HG02938 (cell line): ENCODE data around the gene NUMA1.

Source experiments
- ATAC-seq: cut with Tn5 transposase; IDR thresholded peaks from one replicate; pipeline ENCODE4 v1.9.1; 2021; ENCODE audit warnings: mild to moderate bottlenecking, moderate library complexity; ENCODE audit not compliant: unreplicated experiment

NUMA1 gene

DNA sequence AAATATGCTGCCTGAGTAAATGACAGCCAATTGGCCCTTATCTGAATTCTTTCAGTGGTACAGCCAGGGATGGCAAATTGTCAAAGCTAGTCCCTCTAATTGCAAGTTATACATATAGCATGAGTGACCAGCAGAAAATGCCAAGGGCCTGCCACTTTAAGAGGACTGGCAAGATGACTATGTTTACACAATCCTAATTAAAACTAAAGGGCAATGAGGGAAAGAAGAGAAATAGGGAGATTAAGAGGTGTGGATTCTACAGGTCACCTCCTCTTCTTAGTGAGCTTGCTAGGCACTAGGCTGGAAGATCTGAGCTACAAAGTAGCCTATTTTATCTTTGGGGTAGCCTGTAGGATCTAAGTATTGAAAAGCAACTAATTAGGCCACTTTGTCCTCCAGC is 13.5 kb downstream of the NUMA1 start:
- no peak for ATAC-seq

DNA sequence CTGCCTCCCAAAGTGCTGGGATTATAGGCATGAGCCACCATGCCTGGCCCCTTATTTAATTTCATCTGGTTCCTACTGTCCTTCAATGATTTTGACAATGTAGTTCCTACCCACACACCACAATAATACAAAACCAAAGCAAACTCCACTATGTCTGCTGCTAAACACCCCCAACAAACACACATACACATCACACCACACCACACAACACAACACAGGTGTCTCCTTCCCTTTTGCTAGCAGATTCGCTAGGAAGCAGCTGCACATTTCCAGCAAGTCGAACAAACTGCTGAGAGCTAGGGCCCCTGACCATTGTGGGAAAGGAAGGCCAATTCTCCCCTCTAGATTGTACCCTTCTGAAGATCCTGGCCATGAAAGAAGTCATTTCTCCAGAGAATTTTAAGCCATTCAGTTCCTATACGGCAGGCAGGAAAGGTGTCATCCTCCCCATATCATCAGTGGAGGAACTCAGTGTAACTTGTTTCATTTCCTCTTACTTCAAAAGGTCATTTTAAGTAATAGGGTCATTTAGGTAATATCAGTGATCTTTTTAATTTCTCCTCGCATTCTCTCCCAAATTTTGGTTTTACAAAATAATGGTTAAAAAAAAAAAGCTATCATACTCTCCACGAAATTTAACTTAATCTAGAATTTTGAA is 18.5 kb downstream of the NUMA1 start:
- no peak for ATAC-seq

DNA sequence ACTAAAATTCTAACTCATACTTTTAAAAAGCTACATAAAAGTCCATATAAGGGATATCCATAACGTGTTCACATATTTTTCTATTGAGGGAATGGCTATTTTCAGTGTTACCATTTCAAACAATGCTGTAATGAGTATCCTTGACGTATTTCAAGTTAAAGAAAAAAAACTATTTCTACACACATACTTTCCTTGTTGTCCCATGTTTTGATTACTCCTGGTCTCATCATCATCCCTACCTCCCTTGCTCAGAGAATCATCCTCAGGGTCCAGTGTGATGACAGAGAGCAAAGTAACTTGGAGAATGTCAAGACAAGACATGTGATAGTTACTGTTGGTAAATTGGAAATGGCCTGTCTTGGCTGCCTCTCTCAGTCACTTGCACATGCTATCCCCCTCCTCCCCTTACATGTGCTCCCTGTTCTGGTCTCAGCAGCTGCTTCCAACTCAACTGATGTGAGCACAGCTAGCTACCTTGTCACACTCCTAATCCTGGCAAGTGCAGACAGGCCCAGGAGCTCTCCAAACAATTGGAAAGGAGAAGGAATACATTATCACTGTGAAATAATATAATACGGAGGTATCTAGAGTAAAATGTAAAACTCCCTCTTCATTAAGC is 21.8 kb downstream of the NUMA1 start:
- ATAC-seq, result no peak

DNA sequence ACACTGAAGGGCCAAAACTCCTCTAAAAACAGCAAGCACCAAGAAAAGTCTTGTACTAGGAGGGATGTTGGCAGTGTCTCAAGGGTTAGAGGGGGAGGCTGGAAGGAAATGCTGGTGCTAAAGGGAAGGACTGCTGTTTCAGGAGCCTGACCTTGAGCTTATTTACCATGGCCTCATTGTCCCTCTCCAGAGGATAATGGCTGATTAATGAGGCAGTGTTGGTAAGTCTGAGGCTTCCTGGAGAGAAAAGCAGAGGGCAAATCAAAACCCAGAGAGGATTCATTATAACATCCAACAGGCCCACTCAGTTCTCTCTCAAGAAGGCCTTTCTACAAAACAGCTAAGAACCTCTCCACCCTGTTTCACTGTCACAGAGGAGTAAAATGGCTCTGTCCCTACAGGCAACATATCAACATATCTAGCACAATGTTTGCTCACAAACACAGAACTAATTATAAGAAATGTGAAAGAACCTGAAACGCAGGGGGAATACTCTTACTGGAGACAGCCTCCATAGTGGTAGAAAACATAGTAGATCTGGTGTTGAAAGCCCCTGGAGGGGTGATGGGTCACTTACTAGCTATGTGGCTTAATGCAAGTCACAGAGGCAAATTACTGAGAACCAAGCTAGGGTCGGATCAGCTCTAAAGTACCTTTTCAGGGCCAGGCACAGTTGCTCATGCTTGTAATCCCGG is 31.4 kb downstream of the NUMA1 start:
- ATAC-seq, result no peak

DNA sequence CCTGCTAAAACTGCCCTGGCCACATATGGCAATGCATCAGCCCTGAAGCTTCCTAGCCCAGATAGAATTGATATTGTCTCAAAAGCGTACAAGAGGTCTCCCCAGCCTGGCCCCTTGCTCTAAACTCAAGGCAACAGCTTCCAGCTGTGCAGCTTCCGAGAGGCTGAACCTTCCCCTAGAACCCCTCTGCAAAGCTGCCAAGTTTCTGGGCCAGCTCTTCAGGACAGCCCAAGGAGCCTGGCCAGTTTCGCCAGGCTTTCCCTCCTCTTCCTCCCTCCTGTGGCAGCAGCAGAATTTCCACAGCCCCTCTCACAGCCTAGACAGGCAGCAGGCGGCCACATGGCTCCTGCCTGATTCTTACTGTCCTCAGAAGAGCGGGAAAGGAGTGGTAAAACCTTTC is 34.5 kb downstream of the NUMA1 start:
- ATAC-seq, result no peak

DNA sequence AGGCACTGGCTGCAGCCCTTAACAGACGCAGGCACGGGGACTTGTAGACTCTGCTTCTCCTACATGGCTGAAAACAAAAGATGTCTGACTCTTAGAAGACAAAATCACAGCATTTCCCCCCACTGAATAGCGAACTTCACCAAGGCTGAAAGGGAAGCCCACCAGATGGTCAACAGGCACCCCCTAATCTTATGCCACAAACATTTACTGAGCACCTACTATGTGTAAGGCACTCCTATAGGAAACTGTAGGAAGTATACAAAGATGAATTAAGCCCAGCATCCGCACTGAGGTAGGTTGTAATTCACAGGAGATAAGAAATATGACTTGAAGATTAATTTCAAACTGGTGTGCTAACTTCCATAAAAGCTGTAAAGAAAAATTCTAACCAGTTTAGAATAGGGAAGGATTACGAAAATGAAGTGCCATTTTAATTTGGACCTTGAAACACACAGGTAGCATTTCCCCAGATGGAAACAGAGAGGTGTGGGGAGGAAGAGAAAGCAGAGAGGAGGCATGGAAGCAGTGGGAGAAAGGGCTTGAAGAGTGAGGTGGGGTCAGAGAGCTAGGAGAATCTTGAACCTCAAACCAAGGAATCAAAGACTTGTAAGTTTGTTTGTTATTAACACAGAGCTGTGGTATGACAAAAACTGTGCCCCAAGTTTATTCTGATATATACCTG is 38.1 kb downstream of the NUMA1 start:
- no peak for ATAC-seq

DNA sequence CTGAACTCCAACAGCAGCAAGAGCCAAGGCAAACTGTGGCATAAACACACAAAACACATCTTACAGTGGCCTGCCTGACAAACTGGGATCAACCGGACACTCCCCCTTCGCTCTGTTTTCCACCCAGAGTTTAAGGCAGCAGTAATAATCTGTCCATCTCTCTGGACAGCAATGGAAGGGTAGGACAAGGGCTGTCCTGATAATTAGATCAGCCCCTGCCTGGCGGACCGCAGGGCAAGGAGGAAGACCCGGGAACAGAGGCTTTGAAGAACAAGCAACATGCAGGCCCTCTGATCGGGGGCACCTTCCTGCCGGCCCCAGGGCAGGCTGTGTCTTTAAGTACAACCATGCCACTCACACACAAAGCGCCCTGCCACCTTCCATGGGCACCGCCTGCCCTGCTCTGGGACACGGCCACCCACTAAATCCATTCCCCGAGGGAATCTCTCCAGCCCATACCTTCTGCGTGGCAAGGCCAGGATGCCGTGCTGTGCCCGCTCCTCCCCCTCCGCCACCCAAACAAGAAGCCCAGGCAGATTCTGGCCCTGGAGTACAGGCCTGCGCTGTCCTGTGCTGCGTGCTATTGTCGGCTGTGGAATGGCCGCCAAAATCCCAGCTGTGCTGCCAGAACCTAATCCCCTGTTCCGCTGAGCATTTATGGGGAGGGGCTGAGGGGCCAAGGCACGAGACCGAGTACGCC is 38.8 kb downstream of the NUMA1 start:
- no peak for ATAC-seq

DNA sequence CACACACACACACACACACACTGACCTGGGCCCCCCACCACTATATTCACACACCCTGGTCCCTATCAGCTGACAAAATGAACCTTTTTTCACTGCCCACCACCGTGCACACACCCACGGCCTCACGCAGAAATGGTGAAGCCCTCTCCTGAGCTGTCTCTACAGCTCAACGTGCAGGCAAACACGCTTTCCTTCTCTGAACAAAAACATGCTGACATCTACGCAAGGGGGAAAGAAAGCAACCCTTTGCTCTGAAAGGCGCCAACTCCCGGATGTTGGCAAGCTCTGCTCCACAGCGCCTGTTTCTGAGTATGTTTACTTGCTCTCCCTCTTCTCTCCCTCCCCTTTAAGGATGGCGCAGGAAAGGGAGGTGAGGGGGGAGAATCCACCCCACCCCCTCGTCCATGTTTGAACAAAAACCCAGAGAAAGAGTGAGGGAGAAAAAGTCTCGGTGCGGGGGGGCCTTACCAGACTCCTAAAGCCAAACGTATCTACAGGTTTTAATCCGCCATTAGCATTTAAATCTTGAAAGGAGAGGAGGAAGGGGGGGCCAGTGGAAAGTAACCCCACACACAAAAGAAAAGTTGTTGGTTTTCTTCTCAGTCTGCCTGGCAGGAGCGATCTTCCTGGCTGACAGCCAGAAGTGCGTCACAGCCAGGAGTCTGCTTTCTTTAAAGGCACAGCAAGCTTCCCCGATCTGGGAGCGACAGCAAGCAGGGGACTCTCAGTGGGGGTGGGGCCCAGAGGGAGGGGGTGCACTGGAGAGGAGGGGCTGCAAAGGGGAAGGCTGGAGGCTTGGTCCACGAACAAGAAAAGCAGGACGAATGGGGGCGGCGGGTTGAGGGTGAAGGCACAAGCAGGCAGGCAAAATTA is 39.6 kb downstream of the NUMA1 start:
- ATAC-seq, result no peak

DNA sequence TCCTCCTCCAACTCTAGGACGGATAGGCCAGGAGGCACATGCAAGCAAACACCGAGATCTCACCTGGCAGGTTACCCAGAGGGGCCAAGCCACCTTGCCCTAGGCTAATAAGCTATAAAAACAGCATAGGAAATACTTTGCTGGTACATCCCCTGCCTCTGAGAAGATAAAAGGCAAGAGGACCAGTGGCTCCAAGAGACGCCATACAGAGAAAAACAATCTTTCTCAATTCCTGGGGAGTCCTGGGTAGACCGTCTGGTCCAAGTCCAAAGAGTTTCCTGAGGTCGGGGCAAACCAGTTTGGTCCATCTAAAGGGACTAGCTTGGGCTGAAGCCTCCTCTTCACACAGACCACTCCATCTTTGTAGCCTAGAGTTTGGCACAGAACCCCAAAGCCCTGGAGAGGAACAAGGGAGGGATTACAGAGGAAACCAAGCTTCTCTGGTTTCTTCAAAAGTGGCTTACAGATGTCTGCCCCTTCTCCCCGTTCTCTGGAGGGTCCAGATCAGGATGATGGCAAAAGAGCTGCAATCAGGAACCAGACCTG is 40.4 kb downstream of the NUMA1 start:
- no peak for ATAC-seq

DNA sequence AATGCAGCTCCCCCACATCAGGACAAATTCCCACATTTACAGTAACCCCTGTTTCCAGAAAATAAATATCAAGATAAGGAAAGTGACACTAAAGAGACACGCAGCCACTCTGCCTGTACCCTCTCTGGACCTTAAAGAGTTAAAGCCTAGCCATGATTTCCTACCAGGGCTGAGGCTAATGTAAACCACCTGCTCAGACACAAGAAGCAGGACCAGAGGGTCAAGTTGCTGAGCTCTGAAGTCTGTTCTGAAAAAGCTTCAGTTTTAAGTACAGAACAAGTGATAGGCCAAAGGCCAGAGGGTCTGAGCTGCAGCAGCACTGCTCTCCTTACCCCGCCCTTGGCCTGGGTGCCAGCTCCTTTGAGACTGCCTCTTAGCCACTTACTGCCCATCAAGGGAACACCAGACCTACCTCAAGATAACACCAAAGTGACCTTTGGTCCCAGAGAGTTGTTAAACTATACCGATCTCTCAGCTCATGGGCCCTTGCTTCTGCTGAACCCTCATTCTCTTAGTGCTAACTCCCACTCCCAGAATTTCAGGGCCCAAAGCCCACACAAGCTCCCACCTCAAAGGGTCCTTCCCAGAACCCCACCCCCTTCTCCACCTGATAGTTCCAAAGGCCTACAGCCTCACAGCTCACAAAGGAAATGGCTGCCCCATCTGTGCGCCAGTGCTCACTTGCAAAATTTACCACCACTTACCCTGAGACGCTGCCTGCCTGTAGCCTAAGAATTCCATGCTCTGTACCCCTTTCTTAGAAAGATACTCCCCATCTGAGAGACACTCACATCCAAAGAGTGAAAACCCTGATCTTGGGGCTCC is 41.1 kb downstream of the NUMA1 start:
- no peak for ATAC-seq

DNA sequence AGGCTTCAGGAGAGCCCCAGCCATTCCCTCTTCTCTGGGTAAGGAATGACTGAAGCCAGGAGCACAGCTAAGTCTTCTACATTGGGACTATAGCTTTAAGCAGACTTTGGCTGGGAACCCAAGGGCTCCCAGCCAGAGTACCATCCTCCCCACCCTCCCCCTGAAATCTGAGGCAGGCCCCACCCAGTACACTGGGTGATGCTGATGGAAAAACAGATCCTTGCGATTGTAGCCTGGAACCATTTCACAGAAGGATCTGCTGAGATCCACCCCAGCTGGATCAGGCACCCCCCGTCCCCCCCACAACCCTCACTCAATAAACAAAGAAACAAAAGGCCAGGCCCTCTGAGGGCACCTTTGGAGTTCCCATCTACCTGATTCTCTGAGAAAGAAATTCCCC is 41.9 kb downstream of the NUMA1 start:
- no peak for ATAC-seq

DNA sequence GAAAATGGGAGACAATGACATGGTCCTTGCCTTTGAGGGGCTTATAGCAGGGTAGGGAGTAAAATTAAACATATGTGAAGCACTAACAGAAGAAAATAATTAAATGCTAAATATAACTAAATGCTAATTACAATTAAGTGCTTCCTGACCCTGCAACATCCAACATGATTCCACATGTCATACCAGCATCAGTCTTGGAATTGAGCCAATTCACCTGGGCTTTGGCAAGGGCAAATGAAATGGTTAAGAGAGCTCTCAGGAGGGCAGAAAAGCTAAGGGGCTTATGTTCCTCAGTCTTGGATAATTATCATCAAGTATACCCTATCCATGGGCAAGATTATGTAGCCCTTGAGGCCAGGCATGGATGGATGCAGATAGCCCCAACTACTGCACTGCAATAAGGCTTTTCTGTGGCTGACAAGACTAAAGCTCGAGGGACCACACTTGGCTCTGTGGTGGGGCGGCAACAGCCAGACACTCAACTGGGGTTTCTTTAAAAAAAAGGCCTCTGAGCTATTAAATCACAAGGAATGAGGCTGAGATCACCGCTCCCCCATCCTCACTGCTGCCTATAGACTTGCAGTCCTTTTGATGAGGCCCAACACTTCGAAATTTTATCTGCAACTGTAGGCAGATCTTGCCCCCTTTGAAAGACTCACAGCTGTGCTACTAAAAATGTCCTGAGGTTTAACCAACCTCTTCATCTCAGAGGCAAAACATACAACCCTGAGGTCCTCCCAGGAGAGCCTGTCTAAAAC is 42.6 kb downstream of the NUMA1 start:
- ATAC-seq, result no peak

DNA sequence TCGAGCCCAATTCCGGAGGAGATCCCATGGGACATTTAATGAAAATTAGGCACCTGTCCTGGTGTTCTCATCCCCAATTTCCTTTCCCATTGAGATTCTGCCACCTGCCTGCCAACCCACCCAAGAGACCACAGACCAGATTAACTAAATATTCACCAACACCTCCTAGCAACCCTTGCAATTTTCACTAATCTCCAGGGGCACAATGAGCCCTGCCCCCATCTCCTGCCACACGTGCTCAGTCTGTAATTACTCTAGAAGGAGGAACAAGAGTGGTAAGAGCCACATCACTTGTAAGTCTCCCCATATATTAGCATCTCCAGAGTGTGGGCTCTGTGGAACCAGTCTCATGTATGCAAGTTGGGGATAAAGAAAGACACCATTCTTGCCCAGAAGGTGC is 43.7 kb downstream of the NUMA1 start:
- no peak for ATAC-seq

DNA sequence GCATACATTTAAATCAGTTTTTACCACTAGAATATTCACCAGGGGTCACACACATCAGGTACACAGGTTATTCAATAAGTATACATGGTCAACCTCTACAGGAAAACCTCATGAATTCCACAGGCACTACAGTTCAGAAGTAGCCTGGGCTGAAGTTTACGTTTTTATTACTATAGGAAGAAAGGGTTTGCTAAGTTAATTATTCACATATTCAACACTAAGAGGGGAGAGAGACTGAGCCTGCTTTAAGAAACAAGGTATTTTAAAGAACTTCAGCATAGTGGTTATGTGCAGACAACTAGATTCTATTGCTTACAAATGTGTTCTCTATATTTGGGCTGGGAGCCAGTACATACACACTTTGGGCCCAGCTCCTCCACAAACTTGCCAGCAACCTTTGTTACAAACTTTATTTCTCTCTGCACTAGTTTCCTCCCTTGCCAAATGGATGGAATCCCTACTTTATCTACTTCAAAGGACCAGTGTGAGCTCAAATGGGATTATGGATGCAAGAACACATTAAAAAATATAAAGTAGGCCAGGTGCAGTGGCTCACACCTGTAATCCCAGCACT is 49.8 kb downstream of the NUMA1 start:
- ATAC-seq, result no peak

DNA sequence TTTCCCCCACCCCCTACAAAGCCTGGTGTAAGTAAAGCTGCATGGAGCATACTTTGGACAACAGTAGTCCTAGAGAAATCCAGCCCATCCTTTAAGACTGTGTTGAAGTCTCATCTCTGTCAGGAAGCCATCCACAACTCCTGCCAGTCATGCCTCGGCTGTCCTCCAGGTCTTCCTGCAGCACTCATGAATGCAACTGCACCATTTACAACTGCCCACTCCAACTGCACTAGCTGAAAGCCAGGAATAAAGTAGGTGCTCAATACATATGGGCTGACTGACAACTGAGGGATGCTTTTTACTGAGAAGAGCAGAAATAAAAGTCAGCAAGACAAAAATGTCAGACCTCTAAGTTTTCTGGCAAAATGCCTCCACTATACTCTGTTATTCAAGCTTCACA is 54.3 kb downstream of the NUMA1 start:
- no peak for ATAC-seq

DNA sequence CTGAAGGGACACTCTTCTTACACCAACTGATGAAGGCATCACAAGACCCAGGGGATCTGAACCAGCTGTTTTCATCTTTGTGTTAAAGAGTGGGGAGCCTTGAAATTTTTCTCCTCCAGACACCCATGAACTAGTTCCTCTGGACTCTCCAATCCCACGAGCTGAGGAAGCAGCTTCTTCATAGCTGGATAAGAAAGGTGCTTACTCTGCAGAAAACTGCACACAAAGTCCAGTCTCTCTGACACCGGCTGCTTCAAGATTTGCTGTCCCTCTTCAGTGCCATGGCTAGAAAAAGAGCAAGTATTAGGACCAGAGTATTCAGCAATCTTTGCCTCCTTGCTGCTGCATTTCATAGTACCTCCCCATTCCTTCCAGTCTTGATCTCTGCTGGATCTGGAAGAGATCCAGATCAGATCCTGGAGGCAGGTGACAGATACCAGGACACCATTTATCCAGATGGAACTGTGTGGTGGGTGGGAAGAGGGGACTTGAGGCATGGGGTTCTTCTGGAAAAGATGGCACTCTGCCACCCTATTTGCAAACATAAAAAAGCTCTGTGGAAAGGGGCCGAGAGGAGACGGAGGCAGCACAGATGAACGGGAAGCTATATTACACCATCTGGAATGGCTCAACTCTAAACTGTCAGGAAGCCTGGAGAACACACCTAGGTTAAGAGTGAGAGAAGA is 56.1 kb downstream of the NUMA1 start:
- no peak for ATAC-seq

DNA sequence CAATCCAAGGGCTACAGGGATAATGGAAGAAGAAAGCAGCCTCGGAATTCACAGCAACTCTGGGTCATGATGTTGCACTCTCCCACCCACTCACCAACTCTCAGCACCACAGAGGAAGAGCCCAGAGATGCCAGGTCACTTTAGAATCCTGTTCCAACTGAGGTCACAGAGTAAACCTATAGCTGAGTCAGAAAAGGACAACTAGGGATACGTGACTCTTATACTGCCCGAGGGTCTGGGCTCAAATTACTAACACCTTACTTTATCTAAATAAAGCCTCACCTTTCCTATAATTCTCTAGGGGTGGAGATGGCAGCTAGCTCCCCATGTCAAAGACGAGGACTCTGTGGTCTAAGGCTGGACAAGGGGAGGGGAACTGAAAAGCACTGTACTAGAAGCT is 57.0 kb downstream of the NUMA1 start:
- ATAC-seq, result no peak

DNA sequence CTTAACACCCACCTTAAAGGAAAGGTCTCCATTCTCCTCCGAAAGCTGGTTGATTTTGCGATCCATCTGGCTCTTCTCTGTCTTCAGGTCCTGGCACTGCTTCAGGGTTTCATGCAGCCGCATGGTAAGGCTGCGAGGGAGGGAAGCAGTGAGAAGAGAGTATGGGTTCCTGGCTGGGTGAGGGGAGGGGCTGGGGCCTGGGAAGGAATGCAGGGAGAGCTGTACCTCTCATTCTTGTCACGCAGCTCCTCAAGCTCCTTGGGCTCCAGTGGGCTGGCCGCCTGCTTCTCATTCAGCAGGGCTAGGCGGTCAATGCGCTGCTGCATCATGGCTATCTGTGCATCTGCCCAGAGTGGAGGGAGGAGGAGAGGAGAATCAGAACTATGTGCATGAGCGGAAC is 62.2 kb downstream of the NUMA1 start:
- ATAC-seq, result no peak
